Effector memory CD4-positive, alpha-beta T cell (primary cell): Measurements from ENCODE around the gene WIPF3.
A peak's percentile ranks its signal among the peaks of the same experiment; 100 is the strongest.

ENCODE experiments used
- DNase-seq, 3 donors: peaks; one replicate each; pipeline ENCODE4 v3.0.0-alpha.2; 2020
- H3K27ac ChIP-seq: 2 replicates; pipeline ENCODE4 v1.7.0; 2013; ENCODE audit warnings: mild to moderate bottlenecking, low read length, moderate library complexity; ENCODE audit not compliant: insufficient read depth, poor library complexity, severe bottlenecking
- H3K27me3 ChIP-seq: replicated peaks from 2 replicates; pipeline ENCODE4 v1.7.0; 2013; ENCODE audit warnings: mild to moderate bottlenecking, low read length; ENCODE audit not compliant: insufficient read depth, control insufficient read depth, poor library complexity, severe bottlenecking
- H3K36me3 ChIP-seq: 2 replicates; pipeline ENCODE4 v1.7.0; 2013; ENCODE audit warnings: mild to moderate bottlenecking, low read length, moderate library complexity; ENCODE audit not compliant: control insufficient read depth, insufficient read depth
- H3K4me1 ChIP-seq: 2 replicates; pipeline ENCODE4 v1.7.0; 2013; ENCODE audit warnings: low read length, mild to moderate bottlenecking; ENCODE audit not compliant: control insufficient read depth, insufficient read depth, poor library complexity, severe bottlenecking
- H3K4me3 ChIP-seq: 2 replicates; pipeline ENCODE4 v1.7.0; 2013; ENCODE audit warnings: low read length, low read depth, mild to moderate bottlenecking; ENCODE audit not compliant: insufficient read depth, poor library complexity, severe bottlenecking
- H3K9me3 ChIP-seq: 2 replicates; pipeline ENCODE4 v1.7.0; 2013; ENCODE audit warnings: mild to moderate bottlenecking, low read length, moderate library complexity; ENCODE audit not compliant: control insufficient read depth

WIPF3 gene

DNA sequence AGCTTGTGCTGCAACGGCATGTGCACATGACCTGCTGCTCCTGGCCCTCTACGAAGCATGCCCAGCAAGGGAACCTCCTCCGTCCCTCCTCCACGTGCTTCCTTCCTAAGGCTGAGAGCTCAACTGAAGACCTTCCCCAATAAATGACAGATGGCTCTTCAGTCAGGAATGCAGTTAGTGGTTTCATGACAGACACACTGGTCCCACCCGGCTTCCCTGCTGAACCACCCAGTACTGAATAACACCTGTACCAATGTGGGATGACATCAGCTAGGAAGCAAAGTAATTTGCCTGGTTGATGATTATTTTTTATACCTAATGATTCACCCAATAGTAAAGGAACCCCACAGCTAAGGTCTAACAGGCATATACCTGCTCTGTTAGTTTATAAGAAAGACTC is 114.2 kb downstream of the WIPF3 start:
- H3K4me3 ChIP-seq = no peak overlapping the region
- no peaks in the 10 kb centered on the region for H3K36me3 ChIP-seq
- no peak overlapping the region for H3K27ac ChIP-seq
- no peaks in the 10 kb centered on the region for H3K27me3 ChIP-seq
- DNase-seq = no peak
- H3K9me3 ChIP-seq = no peaks in the 10 kb centered on the region
- H3K4me1 ChIP-seq = no peaks in the 10 kb centered on the region

DNA sequence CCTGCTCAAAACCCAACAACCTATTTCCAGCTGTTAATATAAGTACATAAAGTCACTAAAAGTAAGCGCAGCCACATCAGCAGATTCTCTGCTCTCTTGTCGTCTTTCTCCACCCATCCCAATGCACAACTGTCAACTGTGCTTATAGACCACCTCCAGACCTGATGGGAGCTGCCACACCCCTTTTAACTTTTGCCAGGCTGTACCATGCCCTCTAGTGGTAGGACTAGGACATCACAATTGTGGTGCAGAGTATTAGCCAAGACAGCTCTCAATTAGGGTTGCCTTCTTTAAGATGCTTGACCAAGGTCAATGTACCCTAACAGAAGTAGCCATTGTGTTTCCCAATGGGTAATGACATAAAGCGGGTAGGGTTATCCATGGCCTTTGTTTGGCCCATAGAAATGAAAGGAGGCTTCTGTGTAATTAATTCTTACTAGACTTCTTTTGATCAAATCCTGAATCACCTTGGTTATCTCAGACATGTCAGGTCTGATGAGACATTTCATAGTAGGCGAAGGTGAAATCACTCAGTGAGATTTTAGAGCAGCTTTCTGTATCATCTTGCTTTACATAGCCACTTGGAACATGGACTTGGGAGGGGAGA is 115.2 kb downstream of the WIPF3 start:
- H3K27ac ChIP-seq = no peak overlapping the region
- no peak overlapping the region for H3K4me3 ChIP-seq
- no peaks in the 10 kb centered on the region for H3K4me1 ChIP-seq
- no peaks in the 10 kb centered on the region for H3K36me3 ChIP-seq
- no peaks in the 10 kb centered on the region for H3K27me3 ChIP-seq
- peak in 1 of 3 donors; percentile 10 for DNase-seq
- H3K9me3 ChIP-seq = no peaks in the 10 kb centered on the region

DNA sequence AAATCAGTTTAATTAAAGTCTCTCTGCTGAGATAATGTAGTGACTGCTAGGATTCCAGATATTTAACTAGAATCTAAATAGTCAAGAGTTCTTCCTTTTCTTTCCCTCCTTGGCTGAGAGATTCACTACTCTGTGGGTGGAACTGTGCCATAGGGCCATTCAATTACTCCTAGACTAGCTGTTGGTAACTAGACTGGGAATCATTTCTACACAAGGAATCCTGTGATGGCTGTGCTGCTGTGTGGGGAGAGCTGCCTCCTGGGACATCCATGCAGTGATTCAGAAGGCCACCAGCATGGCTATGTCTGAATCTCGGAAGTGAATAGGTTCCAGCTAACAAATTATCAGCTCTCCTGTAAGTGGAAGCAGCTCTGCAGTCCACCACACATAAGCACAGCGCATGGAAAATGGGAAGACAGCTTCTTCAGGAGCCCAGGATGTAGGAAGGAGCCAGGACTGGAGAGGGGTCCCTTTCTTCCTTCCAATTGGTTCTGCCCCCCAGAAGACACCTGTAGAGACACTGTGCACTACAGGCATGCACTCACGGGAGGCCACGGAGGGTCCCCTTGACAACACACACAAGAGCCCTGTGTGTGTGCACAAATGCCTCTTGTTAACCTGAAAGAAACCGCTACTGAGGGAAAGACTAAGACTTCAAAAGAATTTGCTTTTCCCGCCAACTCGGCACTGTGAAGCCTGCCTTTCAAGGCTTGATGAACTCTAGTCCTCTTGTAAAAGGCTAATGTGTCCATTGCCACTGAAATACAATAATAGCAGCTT is 116.8 kb downstream of the WIPF3 start:
- H3K36me3 ChIP-seq = no peaks in the 10 kb centered on the region
- H3K4me1 ChIP-seq = no peaks in the 10 kb centered on the region
- H3K27ac ChIP-seq = no peak overlapping the region
- H3K9me3 ChIP-seq = no peaks in the 10 kb centered on the region
- DNase-seq = no peak
- H3K4me3 ChIP-seq = no peak overlapping the region
- no peaks in the 10 kb centered on the region for H3K27me3 ChIP-seq

DNA sequence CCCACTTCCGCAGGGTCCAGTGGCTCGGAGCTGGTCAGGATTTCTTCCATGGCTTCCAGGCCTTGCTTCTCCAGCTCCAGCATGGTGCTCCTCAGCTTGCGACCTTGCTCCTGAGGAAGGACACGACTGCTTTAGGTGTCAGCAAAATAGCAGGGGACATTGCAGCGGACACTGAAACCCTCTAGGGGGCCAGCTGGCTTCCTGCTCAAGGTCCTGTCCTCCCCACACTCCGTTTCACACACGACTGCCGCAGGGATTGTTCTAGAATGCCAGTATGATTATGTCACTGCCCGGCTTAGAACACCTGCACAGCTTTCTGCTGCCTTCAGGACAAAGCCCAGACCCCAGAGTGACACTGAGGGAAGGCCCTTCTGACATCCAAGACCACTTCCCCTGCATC is 117.7 kb downstream of the WIPF3 start:
- Histone ChIP-seq H3K27me3 (peaks cover 4% of the 10 kb centered on the region), H3K9me3 (no peaks in the 10 kb centered on the region), H3K4me3 (no peak overlapping the region), H3K4me1 (no peaks in the 10 kb centered on the region), H3K36me3 (no peaks in the 10 kb centered on the region), H3K27ac (no peak overlapping the region)
- DNase-seq = no peak

DNA sequence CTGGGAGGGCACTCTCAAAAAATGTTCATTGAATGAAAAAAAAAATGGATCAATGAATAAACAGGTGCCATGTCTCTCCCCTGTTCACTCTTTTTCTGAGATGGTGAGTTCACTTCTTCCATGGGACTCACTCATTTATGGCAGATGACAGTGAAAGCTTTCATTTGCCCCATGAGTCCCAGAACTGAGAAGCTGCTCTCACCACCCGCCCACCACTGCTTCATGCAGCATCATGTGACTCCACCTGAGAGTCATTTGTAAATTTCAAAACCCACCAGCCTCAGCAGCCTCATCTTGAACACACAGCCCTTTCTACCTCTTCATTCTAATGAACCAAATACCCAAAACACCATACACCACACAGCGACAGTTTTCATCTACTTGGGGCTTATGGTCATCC is 118.4 kb downstream of the WIPF3 start:
- Histone ChIP-seq H3K4me3 (no peak overlapping the region), H3K36me3 (no peaks in the 10 kb centered on the region), H3K27me3 (peaks cover 4% of the 10 kb centered on the region), H3K9me3 (no peaks in the 10 kb centered on the region), H3K4me1 (no peaks in the 10 kb centered on the region), H3K27ac (no peak overlapping the region)
- DNase-seq = no peak

DNA sequence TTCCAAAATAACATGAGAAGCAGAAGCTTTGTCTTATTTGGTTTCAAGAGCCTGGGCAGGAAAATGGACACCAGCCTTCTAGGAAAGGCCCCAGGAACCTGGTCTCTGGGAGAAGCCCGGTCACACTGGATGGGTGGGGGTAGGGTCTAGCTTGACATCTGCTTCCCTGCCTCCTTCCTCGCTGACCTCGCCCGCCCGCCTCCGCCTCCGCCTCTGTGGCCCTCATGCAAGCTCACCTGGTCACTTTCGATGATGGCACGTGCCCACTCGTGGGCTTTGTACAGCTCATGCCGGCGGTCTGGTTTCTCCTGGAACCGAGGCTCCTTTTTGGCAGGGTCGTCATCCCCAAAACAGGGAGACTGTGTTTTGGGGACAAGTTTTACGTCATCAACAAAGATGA is 119.9 kb downstream of the WIPF3 start:
- Histone ChIP-seq H3K4me1 (no peaks in the 10 kb centered on the region), H3K27me3 (peaks cover 4% of the 10 kb centered on the region), H3K27ac (no peak overlapping the region), H3K9me3 (no peaks in the 10 kb centered on the region), H3K4me3 (no peak overlapping the region), H3K36me3 (no peaks in the 10 kb centered on the region)
- no peak for DNase-seq

DNA sequence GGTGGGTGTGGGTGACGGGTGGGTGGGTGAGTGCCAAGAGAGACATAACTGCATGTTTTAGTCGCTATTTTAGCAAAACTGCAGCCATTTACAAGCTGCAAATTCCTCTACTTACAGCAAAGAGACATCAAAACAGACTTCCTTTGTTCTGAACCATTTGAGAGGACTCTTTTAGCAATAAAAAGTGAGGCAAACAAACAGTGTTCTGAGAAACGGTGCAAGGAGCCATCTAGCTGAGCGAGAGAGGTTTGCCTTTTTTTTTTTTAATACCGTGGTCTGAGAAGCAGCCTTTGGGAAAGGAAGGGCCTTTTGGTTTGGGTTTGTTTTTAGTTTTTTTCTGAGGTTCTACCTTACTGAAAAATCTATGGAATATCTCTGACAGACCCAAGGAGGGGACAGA is 120.4 kb downstream of the WIPF3 start:
- no peaks in the 10 kb centered on the region for H3K9me3 ChIP-seq
- H3K4me1 ChIP-seq = no peaks in the 10 kb centered on the region
- no peaks in the 10 kb centered on the region for H3K36me3 ChIP-seq

DNA sequence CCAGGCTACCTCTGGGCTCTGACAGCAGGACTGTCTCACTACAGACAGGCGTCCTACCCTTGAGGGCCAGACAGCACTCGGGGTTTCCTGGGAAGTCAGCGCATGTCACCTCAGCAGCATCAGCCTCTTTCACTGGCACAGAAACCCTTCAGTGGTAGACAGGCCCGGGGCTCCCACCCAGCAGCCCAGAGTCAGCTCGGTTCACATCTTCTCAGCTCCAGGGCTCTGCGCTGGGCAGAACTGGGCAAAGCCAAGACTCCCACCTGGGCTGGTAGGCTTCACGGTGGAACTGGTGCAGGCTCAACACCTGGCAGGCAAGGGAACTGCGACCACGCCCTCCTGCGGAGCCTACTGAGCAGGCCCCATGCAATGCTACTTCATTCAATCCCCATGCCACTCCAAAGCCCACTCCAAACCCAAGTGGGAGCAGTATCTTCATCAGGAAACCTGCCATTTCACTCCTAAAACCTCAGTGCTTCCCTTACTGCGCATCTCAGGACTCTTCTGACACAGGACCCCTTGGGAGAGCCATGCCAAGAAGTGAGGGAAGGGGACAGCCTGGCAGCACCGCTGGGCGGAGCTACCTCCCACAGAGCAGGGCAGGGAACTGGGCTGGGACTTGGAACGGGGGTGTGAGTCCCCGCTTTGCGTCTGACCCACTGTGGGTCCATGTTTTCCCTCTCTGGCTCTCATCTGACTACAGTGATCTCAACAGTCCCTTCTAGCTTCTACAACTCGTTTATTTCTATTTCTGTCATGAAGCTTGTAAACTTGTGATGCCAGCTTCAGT is 122.9 kb downstream of the WIPF3 start:
- Histone ChIP-seq H3K9me3 (no peaks in the 10 kb centered on the region), H3K4me3 (no peak overlapping the region), H3K27ac (no peak overlapping the region), H3K36me3 (no peaks in the 10 kb centered on the region), H3K27me3 (peaks cover 4% of the 10 kb centered on the region), H3K4me1 (no peaks in the 10 kb centered on the region)
- no peak for DNase-seq

More for the DNA sequence above, 120.4 kb downstream of the WIPF3 start:
- Histone ChIP-seq H3K4me3 (no peak overlapping the region), H3K27me3 (peaks cover 4% of the 10 kb centered on the region), H3K27ac (no peak overlapping the region)
- no peak for DNase-seq

DNA sequence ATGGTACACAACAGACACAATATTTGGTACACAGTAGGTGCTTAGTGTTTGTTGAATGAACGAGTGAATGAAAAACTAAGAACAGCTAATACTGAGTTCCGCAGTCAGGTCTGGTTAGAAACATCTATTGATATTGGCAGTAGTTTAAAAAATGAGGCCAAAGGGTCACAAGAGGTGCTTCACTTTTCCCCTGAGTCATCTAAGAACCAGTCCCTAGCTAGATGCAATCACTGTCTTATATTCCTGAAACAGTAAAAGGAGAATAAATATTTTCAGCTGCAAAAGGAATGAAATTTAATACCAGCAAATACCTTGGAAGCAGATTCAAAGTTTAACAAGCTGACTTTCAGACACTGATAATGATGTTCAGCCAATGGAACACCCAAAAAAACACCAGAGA is 128.8 kb downstream of the WIPF3 start:
- no peaks in the 10 kb centered on the region for H3K36me3 ChIP-seq

DNA sequence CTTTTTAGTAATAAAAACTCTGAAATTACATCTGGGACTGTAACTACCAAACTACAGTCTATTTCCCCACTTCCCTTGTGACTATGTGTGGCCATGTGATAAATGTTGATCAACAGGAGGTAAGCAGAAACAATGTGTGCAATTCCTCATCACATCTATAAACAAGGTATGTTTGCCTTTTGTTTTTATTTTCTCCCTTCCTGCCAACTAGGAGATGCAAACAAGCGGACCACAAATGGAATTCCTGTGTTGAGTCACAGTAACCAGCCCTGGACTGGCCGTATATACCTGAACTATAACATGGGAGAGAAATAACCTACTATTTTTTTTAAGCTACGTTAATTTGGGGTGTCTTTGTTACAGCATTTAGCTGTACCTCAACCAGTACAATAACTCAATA is 130.8 kb downstream of the WIPF3 start:
- DNase-seq = no peak
- Histone ChIP-seq H3K4me3 (no peak overlapping the region), H3K27me3 (no peaks in the 10 kb centered on the region), H3K4me1 (no peaks in the 10 kb centered on the region), H3K36me3 (no peaks in the 10 kb centered on the region), H3K9me3 (no peaks in the 10 kb centered on the region), H3K27ac (no peak overlapping the region)

More for the DNA sequence above, 128.8 kb downstream of the WIPF3 start:
- Histone ChIP-seq H3K27ac (no peak overlapping the region), H3K9me3 (no peaks in the 10 kb centered on the region), H3K27me3 (no peaks in the 10 kb centered on the region), H3K4me3 (no peak overlapping the region), H3K4me1 (no peaks in the 10 kb centered on the region)
- DNase-seq = no peak
